HepG2 (cell line): ENCODE results near the gene HMBS.

Source experiments
- ERF ChIP-seq: IDR thresholded peaks from 2 replicates; pipeline ENCODE4 v1.6.1; 2018; ENCODE audit warnings: missing biosample characterization, missing genetic modification reagents
- NR2F6 ChIP-seq, 2 experiments: IDR thresholded peaks; 2 replicates each; pipeline ENCODE4 v1.6.1; 2016; ENCODE audit warnings: antibody characterized with exemption in 1 of 2, mild to moderate bottlenecking in 1 of 2
- PATZ1 ChIP-seq: sonication (generic); formaldehyde crosslinking; IDR thresholded peaks from 2 replicates; pipeline ENCODE4 v1.4.0; 2020; ENCODE audit warnings: missing genetic modification reagents
- POLR2A ChIP-seq, 2 experiments: IDR thresholded peaks; 2 replicates each; pipeline ENCODE4 v1.6.1; 2011; ENCODE audit warnings: low read depth in 2 of 2, low read length in 2 of 2, mild to moderate bottlenecking in 1 of 2, moderate library complexity in 1 of 2; ENCODE audit not compliant: insufficient read depth in 1 of 2
- SRF ChIP-seq: IDR thresholded peaks from 2 replicates; pipeline ENCODE4 v1.6.1; 2011; ENCODE audit warnings: mild to moderate bottlenecking, low read depth, low read length, moderate library complexity
- ZSCAN12 ChIP-seq: sonication (generic); formaldehyde crosslinking; IDR thresholded peaks from 2 replicates; pipeline ENCODE4 v1.9.0; 2021; ENCODE audit warnings: mild to moderate bottlenecking, missing genetic modification reagents
- TF ChIP-seq, protein P1 (sequence below): IDR thresholded peaks from 2 replicates; pipeline ENCODE4 v1.6.1; 2016; ENCODE audit warnings: low read depth, borderline replicate concordance
- TF ChIP-seq, protein P2 (sequence below): sonication (generic); formaldehyde crosslinking; IDR thresholded peaks from 2 replicates; pipeline ENCODE4 v1.4.0; 2020; ENCODE audit warnings: missing genetic modification reagents, mild to moderate bottlenecking, borderline replicate concordance
- TF ChIP-seq, protein P3 (sequence below): sonication (generic); formaldehyde crosslinking; conservative IDR thresholded peaks from 2 replicates; pipeline ENCODE4 v1.4.0; 2020; ENCODE audit warnings: mild to moderate bottlenecking, missing genetic modification reagents, moderate library complexity

- TF ChIP-seq NR2F6 (IDR thresholded peaks at IDR 0.05) (no peak), NR2F6 (CRISPR knock-in tag; IDR thresholded peaks at IDR 0.05) (peak; percentile 14; the same call in 1 of the 2 replicates), SRF (no peak), PATZ1 (CRISPR knock-in tag) (peak; percentile 72), POLR2A (IDR thresholded peaks at IDR 0.05; ENCODE audit: insufficient read depth in 1 of 2, low read depth in 2 of 2, low read length in 2 of 2) (peak; percentile 55 to 63; a peak in 2 of 4 replicates), ZSCAN12 (CRISPR knock-in tag) (no peak), ERF (peak; percentile 48)
- TF ChIP-seq, protein P1, sequence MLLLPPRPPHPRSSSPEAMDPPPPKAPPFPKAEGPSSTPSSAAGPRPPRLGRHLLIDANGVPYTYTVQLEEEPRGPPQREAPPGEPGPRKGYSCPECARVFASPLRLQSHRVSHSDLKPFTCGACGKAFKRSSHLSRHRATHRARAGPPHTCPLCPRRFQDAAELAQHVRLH (CRISPR knock-in tag) = peak; percentile 16; the same call in 1 of the 2 replicates
- TF ChIP-seq, protein P2, sequence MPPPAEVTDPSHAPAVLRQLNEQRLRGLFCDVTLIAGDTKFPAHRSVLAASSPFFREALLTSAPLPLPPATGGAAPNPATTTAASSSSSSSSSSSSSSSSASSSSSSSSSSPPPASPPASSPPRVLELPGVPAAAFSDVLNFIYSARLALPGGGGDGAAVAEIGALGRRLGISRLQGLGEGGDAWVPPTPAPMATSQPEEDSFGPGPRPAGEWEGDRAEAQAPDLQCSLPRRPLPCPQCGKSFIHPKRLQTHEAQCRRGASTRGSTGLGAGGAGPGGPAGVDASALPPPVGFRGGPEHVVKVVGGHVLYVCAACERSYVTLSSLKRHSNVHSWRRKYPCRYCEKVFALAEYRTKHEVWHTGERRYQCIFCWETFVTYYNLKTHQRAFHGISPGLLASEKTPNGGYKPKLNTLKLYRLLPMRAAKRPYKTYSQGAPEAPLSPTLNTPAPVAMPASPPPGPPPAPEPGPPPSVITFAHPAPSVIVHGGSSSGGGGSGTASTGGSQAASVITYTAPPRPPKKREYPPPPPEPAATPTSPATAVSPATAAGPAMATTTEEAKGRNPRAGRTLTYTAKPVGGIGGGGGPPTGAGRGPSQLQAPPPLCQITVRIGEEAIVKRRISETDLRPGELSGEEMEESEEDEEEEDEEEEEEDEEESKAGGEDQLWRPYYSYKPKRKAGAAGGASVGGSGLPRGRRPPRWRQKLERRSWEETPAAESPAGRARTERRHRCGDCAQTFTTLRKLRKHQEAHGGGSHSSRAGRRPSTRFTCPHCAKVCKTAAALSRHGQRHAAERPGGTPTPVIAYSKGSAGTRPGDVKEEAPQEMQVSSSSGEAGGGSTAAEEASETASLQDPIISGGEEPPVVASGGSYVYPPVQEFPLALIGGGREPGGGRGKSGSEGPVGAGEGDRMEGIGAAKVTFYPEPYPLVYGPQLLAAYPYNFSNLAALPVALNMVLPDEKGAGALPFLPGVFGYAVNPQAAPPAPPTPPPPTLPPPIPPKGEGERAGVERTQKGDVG = no peak
- TF ChIP-seq, protein P3, sequence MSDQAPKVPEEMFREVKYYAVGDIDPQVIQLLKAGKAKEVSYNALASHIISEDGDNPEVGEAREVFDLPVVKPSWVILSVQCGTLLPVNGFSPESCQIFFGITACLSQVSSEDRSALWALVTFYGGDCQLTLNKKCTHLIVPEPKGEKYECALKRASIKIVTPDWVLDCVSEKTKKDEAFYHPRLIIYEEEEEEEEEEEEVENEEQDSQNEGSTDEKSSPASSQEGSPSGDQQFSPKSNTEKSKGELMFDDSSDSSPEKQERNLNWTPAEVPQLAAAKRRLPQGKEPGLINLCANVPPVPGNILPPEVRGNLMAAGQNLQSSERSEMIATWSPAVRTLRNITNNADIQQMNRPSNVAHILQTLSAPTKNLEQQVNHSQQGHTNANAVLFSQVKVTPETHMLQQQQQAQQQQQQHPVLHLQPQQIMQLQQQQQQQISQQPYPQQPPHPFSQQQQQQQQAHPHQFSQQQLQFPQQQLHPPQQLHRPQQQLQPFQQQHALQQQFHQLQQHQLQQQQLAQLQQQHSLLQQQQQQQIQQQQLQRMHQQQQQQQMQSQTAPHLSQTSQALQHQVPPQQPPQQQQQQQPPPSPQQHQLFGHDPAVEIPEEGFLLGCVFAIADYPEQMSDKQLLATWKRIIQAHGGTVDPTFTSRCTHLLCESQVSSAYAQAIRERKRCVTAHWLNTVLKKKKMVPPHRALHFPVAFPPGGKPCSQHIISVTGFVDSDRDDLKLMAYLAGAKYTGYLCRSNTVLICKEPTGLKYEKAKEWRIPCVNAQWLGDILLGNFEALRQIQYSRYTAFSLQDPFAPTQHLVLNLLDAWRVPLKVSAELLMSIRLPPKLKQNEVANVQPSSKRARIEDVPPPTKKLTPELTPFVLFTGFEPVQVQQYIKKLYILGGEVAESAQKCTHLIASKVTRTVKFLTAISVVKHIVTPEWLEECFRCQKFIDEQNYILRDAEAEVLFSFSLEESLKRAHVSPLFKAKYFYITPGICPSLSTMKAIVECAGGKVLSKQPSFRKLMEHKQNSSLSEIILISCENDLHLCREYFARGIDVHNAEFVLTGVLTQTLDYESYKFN (CRISPR knock-in tag) = no peak
These were observed 22.2 kb downstream of the HMBS start, which contains the start of gene C2CD2L for GRCh38 chr11:119106564-119107537.
